SU-DHL-6 (cell line): ENCODE results near the gene TNFSF11.

Source experiments
- CTCF ChIP-seq: fragments of 200-600 bp; sonication (generic); IDR thresholded peaks from one replicate; pipeline ENCODE4 v1.5.1; 2017; ENCODE audit warnings: antibody characterized with exemption, mild to moderate bottlenecking, low read length, moderate library complexity; ENCODE audit not compliant: insufficient read depth, poor library complexity, severe bottlenecking
- EZH2phosphoT487 ChIP-seq: fragments of 200-600 bp; sonication (generic), shearing (Covaris generic); conservative IDR thresholded peaks from 2 replicates; pipeline ENCODE4 v1.6.1; 2018; ENCODE audit warnings: mild to moderate bottlenecking, antibody characterized with exemption, low read length, moderate library complexity, mixed read lengths

- no peak for TF ChIP-seq EZH2phosphoT487
- TF ChIP-seq CTCF, result no peak
These were observed 75.9 kb downstream of the TNFSF11 start for GRCh38 chr13:42649831-42650230.
